GM19324 (cell line): ENCODE results near the gene HMX1.

Experiments
- ATAC-seq: cut with Tn5 transposase; IDR thresholded peaks from one replicate; pipeline ENCODE4 v1.9.1; 2021; ENCODE audit warnings: mild to moderate bottlenecking, moderate library complexity; ENCODE audit not compliant: unreplicated experiment, low FRiP score

Gene HMX1

DNA sequence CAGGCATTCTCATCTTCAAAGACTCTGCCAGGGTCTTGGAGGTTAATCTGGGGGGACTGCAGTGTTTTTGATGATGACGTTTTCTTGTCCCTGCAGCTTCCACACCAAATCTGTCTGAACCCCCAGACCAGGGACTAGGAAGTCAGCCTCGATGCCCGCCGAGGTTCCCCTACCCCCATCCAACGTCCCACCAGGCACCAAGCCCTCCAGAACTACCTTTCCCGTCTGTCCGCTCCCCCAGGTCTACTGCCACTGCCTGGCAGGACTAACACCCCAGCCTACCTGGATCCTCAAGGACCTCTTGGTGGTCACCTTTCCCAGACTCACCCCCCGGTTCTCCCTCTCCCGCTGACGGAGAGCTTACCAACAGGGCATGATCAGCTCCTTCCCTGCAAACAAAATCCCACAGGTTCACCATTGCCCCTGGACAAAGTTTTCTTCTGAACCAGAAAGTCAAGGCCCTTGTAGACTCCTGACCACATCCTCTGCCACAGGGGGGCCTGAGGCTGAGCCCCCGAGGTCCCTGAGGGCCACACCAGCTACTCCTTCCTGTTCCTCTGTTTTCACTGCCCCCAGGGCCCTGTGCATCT is 40.9 kb downstream of the HMX1 start:
- no peak for ATAC-seq

- ATAC-seq = no peak
Measured at GRCh38 chr4:8830056-8830455, 41.6 kb downstream of the HMX1 start.

- ATAC-seq = no peak
Measured at GRCh38 chr4:8829584-8829983, 42.1 kb downstream of the HMX1 start.

GRCh38 chr4:8828869-8829268 is 42.8 kb downstream of the HMX1 start:
- ATAC-seq = no peak

GRCh38 chr4:8821151-8821950 is 50.3 kb downstream of the HMX1 start:
- no peak for ATAC-seq

DNA sequence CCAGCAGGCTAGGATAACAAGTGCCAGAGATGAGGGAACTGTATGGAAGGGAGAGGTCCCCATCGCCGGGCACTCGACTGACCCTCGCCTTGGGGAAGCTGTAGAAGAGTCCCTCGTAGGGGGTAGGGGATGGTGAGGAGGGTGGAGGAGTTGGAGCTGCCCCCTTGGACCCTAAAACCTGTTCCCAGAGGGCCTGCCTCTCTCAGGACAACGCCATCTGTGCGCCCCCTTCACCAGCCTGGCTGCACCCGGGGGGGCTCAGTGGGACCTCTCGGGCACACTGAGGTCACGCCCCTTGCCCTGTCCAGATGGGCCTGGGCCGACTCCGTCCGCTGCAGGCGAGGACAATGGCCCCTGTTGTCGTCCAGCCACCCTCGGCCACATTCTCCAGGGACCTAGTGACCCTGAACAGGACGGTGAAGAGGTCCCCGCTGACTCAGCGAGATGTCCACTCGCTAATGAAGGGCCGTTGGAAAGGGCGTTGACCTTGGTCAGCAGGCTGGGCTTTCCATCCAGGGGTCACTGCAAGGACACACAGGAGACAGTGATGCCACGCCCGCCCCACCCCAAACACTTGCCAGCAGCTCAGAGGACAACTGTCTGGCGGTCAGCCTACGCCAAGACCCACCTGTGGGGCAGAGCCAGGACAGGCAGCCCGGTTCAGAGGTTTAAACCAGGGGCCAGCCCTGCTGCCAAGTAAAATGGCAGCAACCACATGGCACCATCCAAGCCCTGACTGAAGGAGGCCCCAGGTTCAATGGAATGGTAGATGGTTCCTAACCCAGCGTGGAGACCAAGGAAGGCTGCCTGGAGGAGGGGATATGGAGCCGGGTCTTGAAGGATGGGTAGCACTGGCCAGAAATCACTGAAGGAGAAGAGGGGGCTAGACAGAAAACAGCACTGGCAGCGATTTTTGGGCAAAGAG is 51.2 kb downstream of the HMX1 start:
- no peak for ATAC-seq

DNA sequence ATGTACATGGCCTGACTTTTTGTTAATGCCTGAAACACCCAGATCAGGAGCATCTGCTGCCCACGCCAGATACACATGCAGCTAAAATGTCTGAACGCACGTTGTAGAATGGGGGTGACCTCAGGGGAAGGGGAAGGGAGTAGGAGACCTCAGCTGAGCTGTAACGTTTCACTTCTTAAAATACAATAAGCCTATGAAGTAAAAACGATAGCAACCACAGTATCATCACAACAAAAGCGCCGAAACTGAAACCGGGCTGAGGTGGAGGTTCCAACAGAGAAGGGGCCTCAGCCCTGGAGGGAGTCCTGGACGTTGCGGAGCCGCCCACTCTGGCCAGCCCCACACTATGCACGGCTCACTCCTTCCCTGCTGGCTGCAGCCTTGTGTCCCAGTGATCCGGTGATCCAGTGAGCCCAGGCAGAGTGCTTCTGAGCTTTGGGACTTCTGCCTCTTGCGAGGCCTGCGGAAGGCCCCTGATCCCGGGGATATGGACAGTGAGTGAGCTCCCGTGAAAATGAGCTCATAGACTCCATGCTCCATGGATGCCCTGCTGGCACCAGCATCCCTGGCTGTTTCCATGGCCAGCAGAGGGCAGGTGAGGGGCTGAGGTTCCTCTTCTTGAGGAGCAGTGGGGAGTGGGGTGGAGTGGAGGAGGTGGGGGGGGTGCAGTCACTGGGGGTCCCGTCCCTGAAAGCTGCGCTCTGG is 52.0 kb downstream of the HMX1 start:
- ATAC-seq = no peak

DNA sequence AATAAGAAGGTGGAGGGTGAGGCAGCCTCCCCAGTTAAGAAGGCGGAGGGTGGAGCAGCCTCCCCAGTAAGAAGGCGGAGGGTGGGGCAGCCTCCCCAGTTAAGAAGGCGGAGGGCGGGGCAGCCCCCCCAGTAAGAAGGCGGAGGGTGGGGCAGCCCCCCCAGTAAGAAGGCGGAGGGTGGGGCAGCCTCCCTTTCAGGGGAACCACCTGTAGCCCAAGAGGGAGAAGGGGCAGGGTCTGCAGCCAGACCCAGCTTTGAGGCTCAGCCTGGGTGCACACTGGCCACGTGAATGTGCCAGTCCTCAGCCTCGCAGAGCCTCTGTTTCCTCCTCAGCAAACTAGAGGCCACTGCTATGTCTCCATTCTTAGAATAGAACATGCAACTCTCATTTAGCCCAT is 52.6 kb downstream of the HMX1 start:
- no peak for ATAC-seq

DNA sequence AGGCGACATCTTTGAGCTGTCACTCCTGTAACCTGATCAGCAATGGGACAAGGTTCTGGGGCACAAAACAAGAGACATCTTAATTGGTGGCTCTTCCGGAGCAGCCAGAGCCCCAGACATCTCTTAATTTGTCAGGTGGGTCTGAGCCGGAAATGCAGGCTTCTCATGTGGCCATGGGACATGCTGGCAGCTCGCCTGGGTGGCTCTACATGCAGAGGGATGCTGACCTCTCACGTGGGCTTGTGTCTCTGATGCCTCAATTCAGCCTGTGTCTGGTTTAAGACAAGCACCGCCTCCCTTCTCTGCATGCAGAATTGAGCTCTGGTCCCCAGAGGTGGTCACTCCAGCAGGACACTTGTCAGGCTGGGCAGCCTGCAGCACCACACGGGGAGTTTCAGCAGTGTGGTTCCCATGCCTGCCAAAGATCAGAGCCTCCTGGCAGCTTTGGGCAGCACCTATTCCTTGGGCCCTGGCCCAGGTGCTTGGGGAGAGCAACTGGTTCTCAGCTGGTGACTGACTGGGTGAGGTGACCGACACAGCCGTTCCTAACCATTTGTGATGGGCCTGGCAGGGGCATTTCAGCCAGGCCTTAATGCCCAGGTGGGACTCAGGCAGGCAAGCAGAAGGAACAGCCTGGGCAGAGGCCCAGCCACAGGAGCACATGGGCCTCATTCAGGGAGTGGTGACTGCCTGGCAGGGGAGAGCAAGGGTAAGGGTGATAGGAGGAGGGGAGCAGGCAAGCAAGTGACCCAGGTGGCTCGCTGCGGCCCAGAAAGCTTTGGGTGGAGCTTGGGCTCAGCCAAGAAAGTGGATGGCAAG is 53.4 kb downstream of the HMX1 start:
- no peak for ATAC-seq

- ATAC-seq = no peak
Measured at GRCh38 chr4:8817813-8818062, 53.9 kb downstream of the HMX1 start.

DNA sequence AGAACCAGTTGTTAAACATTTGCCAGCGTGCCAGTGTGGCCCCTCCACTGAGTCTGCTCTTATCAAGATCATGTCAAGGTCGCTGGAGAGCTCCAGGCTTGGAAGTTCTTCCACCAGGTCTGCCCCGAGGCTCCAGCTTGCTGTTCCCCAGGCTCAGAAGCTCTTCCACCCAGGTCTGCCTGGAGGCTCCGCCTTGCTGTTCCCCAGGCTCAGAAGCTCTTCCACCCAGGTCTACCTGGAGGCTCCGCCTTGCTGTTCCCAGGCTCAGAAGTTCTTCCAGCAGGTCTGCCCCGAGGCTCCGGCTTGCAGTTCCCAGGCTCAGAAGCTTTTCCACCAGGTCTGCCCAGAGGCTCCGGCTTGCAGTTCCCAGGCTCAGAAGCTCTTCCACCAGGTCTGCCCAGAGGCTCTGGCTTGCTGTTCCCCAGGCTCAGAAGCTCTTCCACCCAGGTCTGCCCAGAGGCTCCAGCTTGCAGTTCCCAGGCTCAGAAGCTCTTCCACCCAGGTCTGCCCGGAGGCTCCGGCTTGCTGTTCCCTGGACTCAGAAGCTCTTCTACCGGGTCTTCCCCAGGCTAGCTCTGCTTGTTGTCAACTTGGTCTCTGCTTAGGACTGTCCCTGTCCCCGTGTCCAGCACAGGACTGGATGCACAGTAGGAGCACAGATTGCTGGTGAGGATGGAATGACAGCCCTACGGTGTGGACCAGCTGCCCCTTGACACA is 54.4 kb downstream of the HMX1 start:
- no peak for ATAC-seq
